Lower leg skin (tissue), 3 donors: ENCODE measurements around the gene DTD1.

ENCODE experiments used
- CTCF ChIP-seq, 3 donors: fragments of 450-650 bp; IDR thresholded peaks; one replicate each; pipeline ENCODE4 v1.5.1; 2016; ENCODE audit warnings: antibody characterized with exemption in 3 of 3, mild to moderate bottlenecking in 3 of 3, moderate library complexity in 2 of 3
- POLR2A ChIP-seq, 2 donors: fragments of 450-650 bp; IDR thresholded peaks; one replicate each; pipeline ENCODE4 v1.6.1; 2016 to 2017; ENCODE audit warnings: antibody characterized with exemption in 2 of 2, mild to moderate bottlenecking in 1 of 2, moderate library complexity in 1 of 2

GRCh38 chr20:18731940-18732339, 144.1 kb downstream of the DTD1 start:
- TF ChIP-seq CTCF (IDR thresholded peaks at IDR 0.05) (no peak), POLR2A (IDR thresholded peaks at IDR 0.05) (no peak)
